ENCODE data around the gene P2RY2. TPM values are rescaled to one million over a fixed set of nuclear protein-coding genes. Genes with fewer than 3 reads are reported as not detected.

Gene P2RY2
- total RNA-seq, 1 experiment from 2014 or later, result 1.2 TPM

DNA sequence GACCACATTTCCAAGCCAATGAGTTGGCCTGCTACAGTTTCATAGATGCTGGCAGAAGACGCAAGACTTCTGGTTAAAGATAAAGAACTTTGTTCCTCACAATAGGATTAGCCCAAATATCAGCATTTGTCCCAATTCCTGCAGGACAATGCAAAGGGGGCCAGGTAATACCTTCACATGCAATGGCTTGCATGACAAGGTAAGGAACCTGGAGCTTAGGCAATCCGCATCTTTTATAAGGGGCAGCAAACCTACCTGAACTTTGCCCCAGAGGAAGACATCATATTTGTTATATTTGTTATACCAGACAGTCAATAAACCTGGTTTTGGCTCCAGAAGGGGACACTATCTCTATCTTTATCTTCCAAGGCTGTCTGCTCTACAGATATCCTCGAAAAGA lies 59.4 kb downstream of the P2RY2 start (continued):
- TF ChIP-seq, protein P1, sequence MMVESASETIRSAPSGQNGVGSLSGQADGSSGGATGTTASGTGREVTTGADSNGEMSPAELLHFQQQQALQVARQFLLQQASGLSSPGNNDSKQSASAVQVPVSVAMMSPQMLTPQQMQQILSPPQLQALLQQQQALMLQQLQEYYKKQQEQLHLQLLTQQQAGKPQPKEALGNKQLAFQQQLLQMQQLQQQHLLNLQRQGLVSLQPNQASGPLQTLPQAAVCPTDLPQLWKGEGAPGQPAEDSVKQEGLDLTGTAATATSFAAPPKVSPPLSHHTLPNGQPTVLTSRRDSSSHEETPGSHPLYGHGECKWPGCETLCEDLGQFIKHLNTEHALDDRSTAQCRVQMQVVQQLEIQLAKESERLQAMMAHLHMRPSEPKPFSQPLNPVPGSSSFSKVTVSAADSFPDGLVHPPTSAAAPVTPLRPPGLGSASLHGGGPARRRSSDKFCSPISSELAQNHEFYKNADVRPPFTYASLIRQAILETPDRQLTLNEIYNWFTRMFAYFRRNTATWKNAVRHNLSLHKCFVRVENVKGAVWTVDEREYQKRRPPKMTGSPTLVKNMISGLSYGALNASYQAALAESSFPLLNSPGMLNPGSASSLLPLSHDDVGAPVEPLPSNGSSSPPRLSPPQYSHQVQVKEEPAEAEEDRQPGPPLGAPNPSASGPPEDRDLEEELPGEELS (CRISPR knock-in tag; IDR thresholded peaks at IDR 0.05), result no peak
- TF ChIP-seq ZNF138 (CRISPR knock-in tag; conservative IDR thresholded peaks at IDR 0.05), result no peak
- TF ChIP-seq, protein P2, sequence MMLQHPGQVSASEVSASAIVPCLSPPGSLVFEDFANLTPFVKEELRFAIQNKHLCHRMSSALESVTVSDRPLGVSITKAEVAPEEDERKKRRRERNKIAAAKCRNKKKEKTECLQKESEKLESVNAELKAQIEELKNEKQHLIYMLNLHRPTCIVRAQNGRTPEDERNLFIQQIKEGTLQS (CRISPR knock-in tag; conservative IDR thresholded peaks at IDR 0.05), result no peak
- TF ChIP-seq, protein P3, sequence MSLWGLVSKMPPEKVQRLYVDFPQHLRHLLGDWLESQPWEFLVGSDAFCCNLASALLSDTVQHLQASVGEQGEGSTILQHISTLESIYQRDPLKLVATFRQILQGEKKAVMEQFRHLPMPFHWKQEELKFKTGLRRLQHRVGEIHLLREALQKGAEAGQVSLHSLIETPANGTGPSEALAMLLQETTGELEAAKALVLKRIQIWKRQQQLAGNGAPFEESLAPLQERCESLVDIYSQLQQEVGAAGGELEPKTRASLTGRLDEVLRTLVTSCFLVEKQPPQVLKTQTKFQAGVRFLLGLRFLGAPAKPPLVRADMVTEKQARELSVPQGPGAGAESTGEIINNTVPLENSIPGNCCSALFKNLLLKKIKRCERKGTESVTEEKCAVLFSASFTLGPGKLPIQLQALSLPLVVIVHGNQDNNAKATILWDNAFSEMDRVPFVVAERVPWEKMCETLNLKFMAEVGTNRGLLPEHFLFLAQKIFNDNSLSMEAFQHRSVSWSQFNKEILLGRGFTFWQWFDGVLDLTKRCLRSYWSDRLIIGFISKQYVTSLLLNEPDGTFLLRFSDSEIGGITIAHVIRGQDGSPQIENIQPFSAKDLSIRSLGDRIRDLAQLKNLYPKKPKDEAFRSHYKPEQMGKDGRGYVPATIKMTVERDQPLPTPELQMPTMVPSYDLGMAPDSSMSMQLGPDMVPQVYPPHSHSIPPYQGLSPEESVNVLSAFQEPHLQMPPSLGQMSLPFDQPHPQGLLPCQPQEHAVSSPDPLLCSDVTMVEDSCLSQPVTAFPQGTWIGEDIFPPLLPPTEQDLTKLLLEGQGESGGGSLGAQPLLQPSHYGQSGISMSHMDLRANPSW (CRISPR knock-in tag; conservative IDR thresholded peaks at IDR 0.05; ENCODE audit: low read depth), result no peak

DNA sequence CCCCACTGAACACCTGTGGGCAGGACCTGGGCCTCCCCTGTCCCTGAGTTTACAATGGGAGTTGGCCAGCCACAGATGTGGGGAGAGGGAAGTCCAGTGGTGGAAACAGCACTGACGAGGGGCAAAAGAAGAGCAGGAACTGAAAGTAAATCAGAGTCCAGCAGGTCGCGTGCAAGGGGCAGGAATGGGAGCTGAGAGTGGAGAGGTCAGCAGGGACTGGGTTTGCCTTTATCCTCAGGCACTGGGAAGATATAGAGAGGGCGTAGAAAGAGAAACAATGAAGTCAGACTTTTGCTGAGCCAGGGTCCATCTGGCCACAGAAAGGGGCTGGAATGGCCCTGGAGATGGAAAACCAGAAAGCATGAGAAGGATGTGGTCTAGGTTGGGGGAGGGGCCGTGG lies 62.5 kb downstream of the P2RY2 start:
- no peaks in the 10 kb centered on the region for H3K36me3 Mint-ChIP-seq
- ChIA-PET POLR2A (no interaction called here), CTCF (interaction anchor here (0.8 to 1.6 kb wide), 4 partner anchors 10 to 71 kb away, joined by 3 to 6 read pairs (median 4); no protein-coding TSS in a partner anchor)
- no peaks in the 10 kb centered on the region for H3K9me3 Mint-ChIP-seq
- DNase-seq (ENCODE audit: low spot score), result no peak
- no peaks in the 10 kb centered on the region; the same call in none of the 2 replicates for H3K27me3 Mint-ChIP-seq (ENCODE audit: low read depth)
- ATAC-seq, result no peak
- H3K4me3 Mint-ChIP-seq, result no peak overlapping the region
- H3K27ac Mint-ChIP-seq, result no peak overlapping the region
- no peaks in the 10 kb centered on the region for H3K4me1 Mint-ChIP-seq
- TF ChIP-seq, protein P4, sequence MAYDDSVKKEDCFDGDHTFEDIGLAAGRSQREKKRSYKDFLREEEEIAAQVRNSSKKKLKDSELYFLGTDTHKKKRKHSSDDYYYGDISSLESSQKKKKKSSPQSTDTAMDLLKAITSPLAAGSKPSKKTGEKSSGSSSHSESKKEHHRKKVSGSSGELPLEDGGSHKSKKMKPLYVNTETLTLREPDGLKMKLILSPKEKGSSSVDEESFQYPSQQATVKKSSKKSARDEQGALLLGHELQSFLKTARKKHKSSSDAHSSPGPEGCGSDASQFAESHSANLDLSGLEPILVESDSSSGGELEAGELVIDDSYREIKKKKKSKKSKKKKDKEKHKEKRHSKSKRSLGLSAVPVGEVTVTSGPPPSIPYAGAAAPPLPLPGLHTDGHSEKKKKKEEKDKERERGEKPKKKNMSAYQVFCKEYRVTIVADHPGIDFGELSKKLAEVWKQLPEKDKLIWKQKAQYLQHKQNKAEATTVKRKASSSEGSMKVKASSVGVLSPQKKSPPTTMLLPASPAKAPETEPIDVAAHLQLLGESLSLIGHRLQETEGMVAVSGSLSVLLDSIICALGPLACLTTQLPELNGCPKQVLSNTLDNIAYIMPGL (CRISPR knock-in tag; IDR thresholded peaks at IDR 0.05), result no peak
- TF ChIP-seq NFATC4 (CRISPR knock-in tag; IDR thresholded peaks at IDR 0.05) (no peak), MXD4 (CRISPR knock-in tag; IDR thresholded peaks at IDR 0.05; ENCODE audit: borderline replicate concordance) (no peak), ATF1 (CRISPR knock-in tag; IDR thresholded peaks at IDR 0.05) (no peak), CREM (CRISPR knock-in tag; IDR thresholded peaks at IDR 0.05) (no peak)
- TF ChIP-seq, protein P5, sequence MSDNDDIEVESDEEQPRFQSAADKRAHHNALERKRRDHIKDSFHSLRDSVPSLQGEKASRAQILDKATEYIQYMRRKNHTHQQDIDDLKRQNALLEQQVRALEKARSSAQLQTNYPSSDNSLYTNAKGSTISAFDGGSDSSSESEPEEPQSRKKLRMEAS (CRISPR knock-in tag; IDR thresholded peaks at IDR 0.05), result no peak
- TF ChIP-seq, protein P6, sequence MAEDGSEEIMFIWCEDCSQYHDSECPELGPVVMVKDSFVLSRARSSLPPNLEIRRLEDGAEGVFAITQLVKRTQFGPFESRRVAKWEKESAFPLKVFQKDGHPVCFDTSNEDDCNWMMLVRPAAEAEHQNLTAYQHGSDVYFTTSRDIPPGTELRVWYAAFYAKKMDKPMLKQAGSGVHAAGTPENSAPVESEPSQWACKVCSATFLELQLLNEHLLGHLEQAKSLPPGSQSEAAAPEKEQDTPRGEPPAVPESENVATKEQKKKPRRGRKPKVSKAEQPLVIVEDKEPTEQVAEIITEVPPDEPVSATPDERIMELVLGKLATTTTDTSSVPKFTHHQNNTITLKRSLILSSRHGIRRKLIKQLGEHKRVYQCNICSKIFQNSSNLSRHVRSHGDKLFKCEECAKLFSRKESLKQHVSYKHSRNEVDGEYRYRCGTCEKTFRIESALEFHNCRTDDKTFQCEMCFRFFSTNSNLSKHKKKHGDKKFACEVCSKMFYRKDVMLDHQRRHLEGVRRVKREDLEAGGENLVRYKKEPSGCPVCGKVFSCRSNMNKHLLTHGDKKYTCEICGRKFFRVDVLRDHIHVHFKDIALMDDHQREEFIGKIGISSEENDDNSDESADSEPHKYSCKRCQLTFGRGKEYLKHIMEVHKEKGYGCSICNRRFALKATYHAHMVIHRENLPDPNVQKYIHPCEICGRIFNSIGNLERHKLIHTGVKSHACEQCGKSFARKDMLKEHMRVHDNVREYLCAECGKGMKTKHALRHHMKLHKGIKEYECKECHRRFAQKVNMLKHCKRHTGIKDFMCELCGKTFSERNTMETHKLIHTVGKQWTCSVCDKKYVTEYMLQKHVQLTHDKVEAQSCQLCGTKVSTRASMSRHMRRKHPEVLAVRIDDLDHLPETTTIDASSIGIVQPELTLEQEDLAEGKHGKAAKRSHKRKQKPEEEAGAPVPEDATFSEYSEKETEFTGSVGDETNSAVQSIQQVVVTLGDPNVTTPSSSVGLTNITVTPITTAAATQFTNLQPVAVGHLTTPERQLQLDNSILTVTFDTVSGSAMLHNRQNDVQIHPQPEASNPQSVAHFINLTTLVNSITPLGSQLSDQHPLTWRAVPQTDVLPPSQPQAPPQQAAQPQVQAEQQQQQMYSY (CRISPR knock-in tag; IDR thresholded peaks at IDR 0.05), result no peak

DNA sequence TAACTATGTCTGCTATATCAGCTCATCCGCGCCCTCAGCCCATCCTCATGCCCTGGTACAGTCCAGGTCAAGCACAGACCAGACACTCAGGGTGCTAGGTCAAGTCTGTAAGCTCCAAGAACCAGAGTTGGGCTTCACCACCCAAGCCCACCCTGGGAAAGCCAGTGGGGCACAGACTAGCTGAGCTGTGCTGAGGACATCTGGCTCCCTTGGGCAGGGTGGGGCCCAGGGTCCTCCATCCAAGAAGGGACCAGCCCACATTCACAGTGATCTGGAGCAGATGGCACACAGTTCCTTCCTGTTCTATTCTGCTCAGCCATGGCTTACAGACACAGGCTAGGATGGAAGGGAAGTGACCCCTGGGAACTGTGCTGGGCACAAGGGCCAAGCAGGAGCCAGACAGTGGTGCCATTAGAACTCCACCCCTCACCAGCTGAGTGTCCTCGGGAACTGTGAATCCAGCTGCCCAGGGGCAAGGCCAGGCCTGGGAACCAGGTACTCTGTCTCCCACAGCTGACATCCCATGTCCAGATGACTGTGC lies 63.2 kb downstream of the P2RY2 start:
- Mint-ChIP-seq H3K4me3 (no peak overlapping the region), H3K27me3 (ENCODE audit: low read depth) (no peaks in the 10 kb centered on the region; the same call in none of the 2 replicates), H3K27ac (no peak overlapping the region), H3K9me3 (no peaks in the 10 kb centered on the region), H3K36me3 (no peaks in the 10 kb centered on the region), H3K4me1 (no peaks in the 10 kb centered on the region)
- POLR2A ChIA-PET, result no interaction called here
- DNase-seq (ENCODE audit: low spot score) (no peak), ATAC-seq (no peak)
- CTCF ChIA-PET, result interaction anchor here (1.0 kb wide), 1 partner anchor 11 kb away, joined by 3 read pairs; no protein-coding TSS in a partner anchor
- TF ChIP-seq IRF2 (CRISPR knock-in tag; IDR thresholded peaks at IDR 0.05; ENCODE audit: borderline replicate concordance, low read depth), result no peak
- TF ChIP-seq, protein P1 (CRISPR knock-in tag; IDR thresholded peaks at IDR 0.05), result no peak
- TF ChIP-seq, protein P7, sequence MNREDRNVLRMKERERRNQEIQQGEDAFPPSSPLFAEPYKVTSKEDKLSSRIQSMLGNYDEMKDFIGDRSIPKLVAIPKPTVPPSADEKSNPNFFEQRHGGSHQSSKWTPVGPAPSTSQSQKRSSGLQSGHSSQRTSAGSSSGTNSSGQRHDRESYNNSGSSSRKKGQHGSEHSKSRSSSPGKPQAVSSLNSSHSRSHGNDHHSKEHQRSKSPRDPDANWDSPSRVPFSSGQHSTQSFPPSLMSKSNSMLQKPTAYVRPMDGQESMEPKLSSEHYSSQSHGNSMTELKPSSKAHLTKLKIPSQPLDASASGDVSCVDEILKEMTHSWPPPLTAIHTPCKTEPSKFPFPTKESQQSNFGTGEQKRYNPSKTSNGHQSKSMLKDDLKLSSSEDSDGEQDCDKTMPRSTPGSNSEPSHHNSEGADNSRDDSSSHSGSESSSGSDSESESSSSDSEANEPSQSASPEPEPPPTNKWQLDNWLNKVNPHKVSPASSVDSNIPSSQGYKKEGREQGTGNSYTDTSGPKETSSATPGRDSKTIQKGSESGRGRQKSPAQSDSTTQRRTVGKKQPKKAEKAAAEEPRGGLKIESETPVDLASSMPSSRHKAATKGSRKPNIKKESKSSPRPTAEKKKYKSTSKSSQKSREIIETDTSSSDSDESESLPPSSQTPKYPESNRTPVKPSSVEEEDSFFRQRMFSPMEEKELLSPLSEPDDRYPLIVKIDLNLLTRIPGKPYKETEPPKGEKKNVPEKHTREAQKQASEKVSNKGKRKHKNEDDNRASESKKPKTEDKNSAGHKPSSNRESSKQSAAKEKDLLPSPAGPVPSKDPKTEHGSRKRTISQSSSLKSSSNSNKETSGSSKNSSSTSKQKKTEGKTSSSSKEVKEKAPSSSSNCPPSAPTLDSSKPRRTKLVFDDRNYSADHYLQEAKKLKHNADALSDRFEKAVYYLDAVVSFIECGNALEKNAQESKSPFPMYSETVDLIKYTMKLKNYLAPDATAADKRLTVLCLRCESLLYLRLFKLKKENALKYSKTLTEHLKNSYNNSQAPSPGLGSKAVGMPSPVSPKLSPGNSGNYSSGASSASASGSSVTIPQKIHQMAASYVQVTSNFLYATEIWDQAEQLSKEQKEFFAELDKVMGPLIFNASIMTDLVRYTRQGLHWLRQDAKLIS (CRISPR knock-in tag; IDR thresholded peaks at IDR 0.05; ENCODE audit: borderline replicate concordance), result no peak

All from WTC11 (cell line).